Kidney epithelial cell (primary cell): Measurements from ENCODE around the gene USH1C. TPM values are rescaled to one million over a fixed set of nuclear protein-coding genes. Genes with fewer than 3 reads are reported as not detected.

Experiments used
- DNase-seq: peaks from one replicate; pipeline ENCODE4 v3.0.0-alpha.2; 2010; ENCODE audit warnings: low read depth
- H3K27me3 ChIP-seq: 2 replicates; pipeline ENCODE4 v1.6.0; 2011; ENCODE audit warnings: low read length; ENCODE audit not compliant: control insufficient read depth, insufficient read depth
- H3K36me3 ChIP-seq: 2 replicates; pipeline ENCODE4 v1.5.1; 2011; ENCODE audit warnings: low read length; ENCODE audit not compliant: control insufficient read depth, insufficient read depth
- H3K4me3 ChIP-seq: 2 replicates; pipeline ENCODE4 v1.5.1; 2011; ENCODE audit warnings: low read depth, mild to moderate bottlenecking, control low read depth, low read length
- total RNA-seq: library from RNA; depleted of rRNA; stranded (reverse); fragments of >200 nt; gene quantifications from 2 replicates; pipeline ENCODE4 v1.2.3, GENCODE V29; 2015
- TF ChIP-seq, protein P1 (sequence below): IDR thresholded peaks from 2 replicates; pipeline ENCODE4 v1.5.1; 2011; ENCODE audit warnings: mild to moderate bottlenecking, moderate library complexity, low read length, control low read depth, inconsistent platforms; ENCODE audit not compliant: insufficient read depth, poor library complexity, severe bottlenecking

The USH1C gene
- total RNA-seq, 1 donor from 2014 or later, result 1.8 TPM

DNA sequence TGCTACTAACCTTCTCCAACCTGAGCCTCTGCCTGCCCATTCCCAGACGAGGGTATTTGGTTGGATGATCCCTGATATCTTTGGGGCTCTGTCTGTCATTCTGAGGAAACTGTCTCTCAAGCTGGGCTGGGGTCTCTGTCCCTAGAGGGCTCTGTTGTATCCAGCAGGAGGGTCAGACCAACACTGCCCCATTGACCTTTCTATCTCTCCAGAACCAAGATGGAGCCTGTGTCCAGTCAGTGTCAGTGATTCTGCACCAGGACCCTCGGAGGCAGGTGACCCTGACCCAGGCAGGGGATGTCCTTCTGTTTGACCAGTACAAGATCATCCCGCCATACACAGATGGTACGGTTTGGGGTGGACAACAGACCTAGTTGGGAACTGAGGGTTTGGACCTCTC lies 24.7 kb upstream of the USH1C start:
- DNase-seq, result no peak
- H3K27me3 ChIP-seq, result peaks cover 5% of the 10 kb centered on the region
- no peak overlapping the region for H3K4me3 ChIP-seq
- H3K36me3 ChIP-seq, result no peaks in the 10 kb centered on the region
- TF ChIP-seq, protein P1, sequence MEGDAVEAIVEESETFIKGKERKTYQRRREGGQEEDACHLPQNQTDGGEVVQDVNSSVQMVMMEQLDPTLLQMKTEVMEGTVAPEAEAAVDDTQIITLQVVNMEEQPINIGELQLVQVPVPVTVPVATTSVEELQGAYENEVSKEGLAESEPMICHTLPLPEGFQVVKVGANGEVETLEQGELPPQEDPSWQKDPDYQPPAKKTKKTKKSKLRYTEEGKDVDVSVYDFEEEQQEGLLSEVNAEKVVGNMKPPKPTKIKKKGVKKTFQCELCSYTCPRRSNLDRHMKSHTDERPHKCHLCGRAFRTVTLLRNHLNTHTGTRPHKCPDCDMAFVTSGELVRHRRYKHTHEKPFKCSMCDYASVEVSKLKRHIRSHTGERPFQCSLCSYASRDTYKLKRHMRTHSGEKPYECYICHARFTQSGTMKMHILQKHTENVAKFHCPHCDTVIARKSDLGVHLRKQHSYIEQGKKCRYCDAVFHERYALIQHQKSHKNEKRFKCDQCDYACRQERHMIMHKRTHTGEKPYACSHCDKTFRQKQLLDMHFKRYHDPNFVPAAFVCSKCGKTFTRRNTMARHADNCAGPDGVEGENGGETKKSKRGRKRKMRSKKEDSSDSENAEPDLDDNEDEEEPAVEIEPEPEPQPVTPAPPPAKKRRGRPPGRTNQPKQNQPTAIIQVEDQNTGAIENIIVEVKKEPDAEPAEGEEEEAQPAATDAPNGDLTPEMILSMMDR, result no peak

DNA sequence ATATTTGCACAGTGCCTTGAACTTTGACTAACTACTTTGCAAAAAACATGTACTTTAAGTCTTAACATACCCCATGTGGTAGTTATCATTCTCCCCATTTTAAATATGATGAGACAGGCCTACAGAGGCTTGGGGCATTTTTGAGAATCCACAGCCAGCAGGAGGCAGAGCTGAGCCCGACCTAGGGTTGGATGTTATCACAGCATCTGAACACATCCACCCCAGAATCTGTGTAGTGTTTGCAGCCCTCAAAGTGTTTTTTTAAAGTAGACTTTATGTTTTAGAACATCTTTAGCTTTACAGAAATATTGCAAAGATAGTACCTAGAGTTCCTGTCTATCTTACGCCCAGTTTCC lies 20.4 kb upstream of the USH1C start:
- TF ChIP-seq, protein P1, result no peak
- no peaks in the 10 kb centered on the region for H3K36me3 ChIP-seq
- no peak for DNase-seq
- H3K4me3 ChIP-seq, result no peak overlapping the region
- H3K27me3 ChIP-seq, result peaks cover 8% of the 10 kb centered on the region

DNA sequence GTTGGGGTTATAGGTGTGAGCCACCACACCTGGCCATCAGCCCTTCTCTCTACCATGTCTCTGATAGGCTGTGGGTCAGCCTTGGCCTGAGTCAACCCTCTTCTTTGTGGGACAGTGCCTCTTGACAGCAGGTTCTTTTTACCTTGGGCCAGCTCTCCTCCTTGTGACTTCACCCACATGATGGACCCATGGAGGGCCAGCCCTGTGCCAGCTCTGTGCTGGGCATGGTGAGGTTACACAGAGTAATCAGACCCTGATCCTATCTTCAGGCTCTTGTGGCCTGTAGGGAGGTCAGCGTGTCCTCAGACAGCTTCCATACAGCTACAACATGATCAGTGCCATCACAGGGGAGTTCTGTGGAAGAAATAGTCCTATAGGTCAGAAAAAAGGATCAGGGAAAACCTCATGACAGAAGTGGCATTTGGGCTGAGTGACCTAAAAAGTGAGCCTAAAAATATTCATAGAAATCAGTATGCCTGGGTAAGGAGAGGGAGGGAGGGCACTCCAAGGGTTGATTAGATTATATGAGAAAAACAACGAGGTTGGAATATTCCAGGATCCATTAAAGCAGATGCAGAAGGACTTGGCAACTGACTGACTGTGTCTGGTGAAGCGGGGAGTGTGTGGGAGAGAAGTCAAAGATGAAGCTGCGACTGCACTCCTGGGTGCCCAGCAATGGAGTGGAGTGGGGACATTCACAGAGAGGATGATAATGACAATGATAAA lies 19.9 kb upstream of the USH1C start:
- Histone ChIP-seq H3K27me3 (peaks cover 7% of the 10 kb centered on the region), H3K36me3 (no peaks in the 10 kb centered on the region), H3K4me3 (no peak overlapping the region)
- no peak for DNase-seq
- TF ChIP-seq, protein P1, result no peak

DNA sequence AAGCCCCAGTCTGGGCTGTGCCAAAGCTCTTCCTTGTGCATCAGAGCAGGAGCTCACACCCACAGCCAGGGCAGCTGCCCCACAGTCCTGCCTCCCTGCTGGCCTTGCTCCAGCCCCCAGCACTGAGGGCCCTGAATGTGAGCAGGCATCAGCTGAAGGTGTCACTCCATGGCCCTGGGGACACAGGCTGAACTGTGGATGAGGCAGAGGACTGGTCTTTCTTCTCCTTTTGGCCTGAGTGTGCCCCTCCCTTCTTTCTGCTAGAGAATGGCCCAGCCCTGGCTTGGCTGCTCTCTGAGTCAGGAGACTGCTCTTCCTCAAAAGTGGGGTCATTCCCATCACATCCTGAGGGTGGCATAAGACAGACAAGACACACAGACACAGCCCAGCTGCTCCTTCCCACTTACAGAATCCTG lies 19.0 kb upstream of the USH1C start:
- peaks cover 5% of the 10 kb centered on the region for H3K27me3 ChIP-seq
- TF ChIP-seq, protein P1, result no peak
- DNase-seq, result no peak
- no peaks in the 10 kb centered on the region for H3K36me3 ChIP-seq
- no peak overlapping the region for H3K4me3 ChIP-seq

DNA sequence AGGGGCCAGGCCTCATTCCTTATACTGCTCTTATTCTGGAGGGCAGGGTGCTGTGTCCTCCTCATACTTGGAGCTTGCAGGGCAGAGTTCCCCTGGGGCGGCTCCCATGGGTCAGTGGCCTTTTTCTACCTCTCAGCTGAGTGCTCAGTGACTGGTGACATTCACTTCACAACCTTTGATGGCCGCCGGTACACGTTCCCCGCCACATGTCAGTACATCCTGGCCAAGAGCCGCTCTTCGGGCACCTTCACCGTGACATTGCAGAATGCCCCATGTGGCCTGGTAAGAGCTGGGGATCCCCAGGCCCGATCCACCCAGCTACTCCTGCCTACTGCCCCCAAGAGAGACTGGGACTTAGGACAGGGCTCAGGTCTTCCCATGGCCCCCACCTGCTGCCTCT lies 17.3 kb upstream of the USH1C start:
- TF ChIP-seq, protein P1, result no peak
- no peak for DNase-seq
- Histone ChIP-seq H3K27me3 (peaks cover 5% of the 10 kb centered on the region), H3K4me3 (no peak overlapping the region), H3K36me3 (no peaks in the 10 kb centered on the region)

DNA sequence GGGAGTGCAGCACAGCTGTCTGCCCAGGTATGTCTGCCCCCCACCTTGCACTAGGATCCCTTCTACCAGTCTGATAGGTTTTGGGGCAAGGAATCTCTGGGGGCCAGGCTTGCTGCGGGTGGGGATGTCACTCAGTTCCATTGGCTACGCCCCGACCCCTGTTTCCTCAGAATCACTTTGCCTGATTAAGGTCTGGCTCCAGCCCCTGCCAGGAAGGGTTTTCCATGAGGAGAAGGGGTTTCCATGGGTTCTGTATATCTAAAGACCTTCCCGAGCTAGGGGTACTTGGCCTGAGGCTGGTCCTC lies 16.8 kb upstream of the USH1C start:
- TF ChIP-seq, protein P1, result no peak
- Histone ChIP-seq H3K36me3 (no peaks in the 10 kb centered on the region), H3K4me3 (no peak overlapping the region), H3K27me3 (peaks cover 5% of the 10 kb centered on the region)
- no peak for DNase-seq
